H1 (cell line): ENCODE results near the gene EIF4EBP2. TPM values are rescaled to one million over a fixed set of nuclear protein-coding genes. Genes with fewer than 3 reads are reported as not detected.

Source experiments
- EGR1 ChIP-seq: IDR thresholded peaks from 2 replicates; pipeline ENCODE4 v1.6.1; 2011; ENCODE audit warnings: low read depth, low read length, borderline replicate concordance
- JUND ChIP-seq: IDR thresholded peaks from 2 replicates; pipeline ENCODE4 v1.6.1; 2011; ENCODE audit warnings: mild to moderate bottlenecking, improper control_type of control experiment, low read length
- KDM5A ChIP-seq: fragments of 200-600 bp; IDR thresholded peaks from 2 replicates; pipeline ENCODE4 v1.7.1; 2012; ENCODE audit warnings: mild to moderate bottlenecking, low read length, inconsistent platforms, mixed read lengths
- PHF8 ChIP-seq: fragments of 200-600 bp; sonication (generic); conservative IDR thresholded peaks from 2 replicates; pipeline ENCODE4 v1.7.1; 2012; ENCODE audit warnings: low read depth, mild to moderate bottlenecking, inconsistent platforms, low read length, moderate library complexity
- TAF1 ChIP-seq: IDR thresholded peaks from 2 replicates; pipeline ENCODE4 v1.6.1; 2011; ENCODE audit warnings: mild to moderate bottlenecking, low read depth, low read length
- polyA plus RNA-seq, 7 experiments: library from polyadenylated mRNA; depleted of rRNA in 3 of 7; stranded (reverse) in 5 of 7; unstranded in 2 of 7; fragments of >200 nt in 5 of 7; fragments of 200-250 nt in 2 of 7; gene quantifications; 1 replicate in 5 of 7; 2 replicates in 1 of 7; 4 replicates in 1 of 7; pipeline versions ENCODE4 v1.2.1 to v1.2.3, GENCODE V29; 2011 to 2013; ENCODE audit warnings: missing spikeins in 2 of 7, mixed read lengths in 2 of 7
- total RNA-seq: library from RNA; stranded (reverse); fragmentation: NEBNext Ultra II Directional; extraction: Animal tissue kit (Norgen Biotek cat#: 25700); gene quantifications from 2 replicates; pipeline ENCODE4 v1.2.1, GENCODE V29; 2021
- TF ChIP-seq, protein P1 (sequence below), 3 experiments: IDR thresholded peaks; 1 replicate in 2 of 3; 2 replicates in 1 of 3; pipeline versions ENCODE4 v1.5.1 to v1.6.1; 2011; ENCODE audit warnings: low read length in 3 of 3, mild to moderate bottlenecking in 3 of 3, inconsistent platforms in 2 of 3, low read depth in 1 of 3, moderate library complexity in 1 of 3; ENCODE audit not compliant: insufficient read depth in 1 of 3; ENCODE audit errors: control extremely low read depth in 1 of 3
- TF ChIP-seq, protein P2 (sequence below): IDR thresholded peaks from 2 replicates; pipeline ENCODE4 v1.6.1; 2011; ENCODE audit warnings: low read depth, mild to moderate bottlenecking, low read length; ENCODE audit not compliant: insufficient read depth

EIF4EBP2 gene
- total and polyA plus RNA-seq, 2 of the 8 experiments (the other 6 are each of a cell fraction or from before 2014, with no cell fraction given) = 55.3 to 144 TPM

DNA sequence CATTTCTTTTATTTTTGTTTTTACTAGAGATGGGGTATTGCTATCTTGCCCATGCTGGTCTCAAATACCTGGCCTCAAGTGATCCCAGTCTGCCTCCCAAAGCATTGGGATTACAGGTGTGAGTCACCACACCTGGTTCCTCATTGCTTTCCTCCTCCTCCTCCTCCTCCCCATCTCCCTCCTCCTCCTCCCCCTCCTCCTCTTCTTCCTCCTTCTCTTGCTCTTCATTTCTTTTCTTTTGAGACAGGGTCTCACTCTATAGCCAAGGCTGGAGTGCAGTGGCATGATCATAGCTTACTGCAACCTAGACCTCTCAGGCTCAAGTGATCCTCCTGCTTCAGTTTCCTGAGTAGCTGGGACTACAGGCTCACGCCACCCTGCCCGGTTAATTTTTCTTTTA, 43.7 kb upstream of the EIF4EBP2 start (continued):
- TF ChIP-seq TAF1 = no peak
- no peak for TF ChIP-seq PHF8
- TF ChIP-seq, protein P1, sequence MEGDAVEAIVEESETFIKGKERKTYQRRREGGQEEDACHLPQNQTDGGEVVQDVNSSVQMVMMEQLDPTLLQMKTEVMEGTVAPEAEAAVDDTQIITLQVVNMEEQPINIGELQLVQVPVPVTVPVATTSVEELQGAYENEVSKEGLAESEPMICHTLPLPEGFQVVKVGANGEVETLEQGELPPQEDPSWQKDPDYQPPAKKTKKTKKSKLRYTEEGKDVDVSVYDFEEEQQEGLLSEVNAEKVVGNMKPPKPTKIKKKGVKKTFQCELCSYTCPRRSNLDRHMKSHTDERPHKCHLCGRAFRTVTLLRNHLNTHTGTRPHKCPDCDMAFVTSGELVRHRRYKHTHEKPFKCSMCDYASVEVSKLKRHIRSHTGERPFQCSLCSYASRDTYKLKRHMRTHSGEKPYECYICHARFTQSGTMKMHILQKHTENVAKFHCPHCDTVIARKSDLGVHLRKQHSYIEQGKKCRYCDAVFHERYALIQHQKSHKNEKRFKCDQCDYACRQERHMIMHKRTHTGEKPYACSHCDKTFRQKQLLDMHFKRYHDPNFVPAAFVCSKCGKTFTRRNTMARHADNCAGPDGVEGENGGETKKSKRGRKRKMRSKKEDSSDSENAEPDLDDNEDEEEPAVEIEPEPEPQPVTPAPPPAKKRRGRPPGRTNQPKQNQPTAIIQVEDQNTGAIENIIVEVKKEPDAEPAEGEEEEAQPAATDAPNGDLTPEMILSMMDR (IDR thresholded peaks at IDR 0.05; ENCODE audit: control extremely low read depth in 1 of 3, insufficient read depth in 1 of 3, low read depth in 1 of 3, low read length in 3 of 3) = no peak
- TF ChIP-seq KDM5A = no peak
- no peak for TF ChIP-seq JUND
- no peak for TF ChIP-seq EGR1
- TF ChIP-seq, protein P2, sequence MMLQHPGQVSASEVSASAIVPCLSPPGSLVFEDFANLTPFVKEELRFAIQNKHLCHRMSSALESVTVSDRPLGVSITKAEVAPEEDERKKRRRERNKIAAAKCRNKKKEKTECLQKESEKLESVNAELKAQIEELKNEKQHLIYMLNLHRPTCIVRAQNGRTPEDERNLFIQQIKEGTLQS = no peak
